ENCODE results near the gene OPCML.

- TF ChIP-seq CTCF (conservative IDR thresholded peaks at IDR 0.05; ENCODE audit: low read depth, low read length) = no peak
- no peak for TF ChIP-seq EZH2 (IDR thresholded peaks at IDR 0.05; ENCODE audit: borderline replicate concordance, low read depth, low read length, poor library complexity, severe bottlenecking)
Observed at GRCh38 chr11:132595246-132595645, 937.1 kb downstream of the OPCML start.

Data from A673 (cell line).